OCI-LY1 (cell line): ENCODE measurements around the gene TRDMT1.
"Not testable (repeated sequence)": the region's sequence is repeated elsewhere in the genome, so short reads cannot be mapped to it uniquely, and the experiment has no call there.

Experiments used
- H2AFZ ChIP-seq: fragments of 200-600 bp; sonication (generic), shearing (Covaris generic); 2 replicates; pipeline ENCODE4 v1.6.0; 2014; ENCODE audit warnings: antibody characterized with exemption, mild to moderate bottlenecking, low read length
- H3F3A ChIP-seq: fragments of 200-600 bp; sonication (generic), shearing (Covaris generic); 2 replicates; pipeline ENCODE4 v1.6.0; 2014; ENCODE audit warnings: mild to moderate bottlenecking, antibody characterized with exemption, low read length, moderate library complexity; ENCODE audit not compliant: insufficient read depth
- H3K27ac ChIP-seq: fragments of 200-600 bp; sonication (generic); 2 replicates; pipeline ENCODE4 v1.5.1; 2014; ENCODE audit warnings: low read length, mixed run types, mild to moderate bottlenecking, low read depth; ENCODE audit not compliant: poor library complexity, severe bottlenecking
- H3K27me3 ChIP-seq: fragments of 200-600 bp; sonication (generic); 2 replicates; pipeline ENCODE4 v1.6.0; 2014; ENCODE audit warnings: antibody characterized with exemption, mild to moderate bottlenecking, low read length, moderate library complexity; ENCODE audit not compliant: insufficient read depth
- H3K36me3 ChIP-seq: fragments of 200-600 bp; sonication (generic); 2 replicates; pipeline ENCODE4 v1.6.1; 2014; ENCODE audit warnings: mild to moderate bottlenecking, antibody characterized with exemption, low read length, moderate library complexity, mixed read lengths; ENCODE audit not compliant: insufficient read depth
- H3K4me1 ChIP-seq: fragments of 200-600 bp; sonication (generic); 2 replicates; pipeline ENCODE4 v1.5.1; 2014; ENCODE audit warnings: mild to moderate bottlenecking, low read length, moderate library complexity; ENCODE audit not compliant: insufficient read depth, severe bottlenecking
- H3K4me2 ChIP-seq: fragments of 200-600 bp; sonication (generic), shearing (Covaris generic); 2 replicates; pipeline ENCODE4 v1.6.1; 2014; ENCODE audit warnings: low read length
- H3K4me3 ChIP-seq: fragments of 200-600 bp; sonication (generic); 2 replicates; pipeline ENCODE4 v1.5.1; 2014; ENCODE audit warnings: low read length, low read depth, mild to moderate bottlenecking, mixed read lengths; ENCODE audit not compliant: poor library complexity, severe bottlenecking
- H3K79me2 ChIP-seq: fragments of 200-600 bp; shearing (Covaris generic); 2 replicates; pipeline ENCODE4 v1.6.1; 2016; ENCODE audit warnings: mixed run types, low read length, mixed read lengths; ENCODE audit not compliant: insufficient read depth
- H3K9ac ChIP-seq: fragments of 200-600 bp; sonication (generic), shearing (Covaris generic); 2 replicates; pipeline ENCODE4 v1.6.1; 2014; ENCODE audit warnings: mild to moderate bottlenecking, low read length, mixed read lengths
- H3K9me2 ChIP-seq: fragments of 200-600 bp; sonication (generic), shearing (Covaris generic); 2 replicates; pipeline ENCODE4 v1.6.1; 2014; ENCODE audit warnings: low read depth, mild to moderate bottlenecking, low read length, mixed read lengths
- H3K9me3 ChIP-seq: fragments of 200-600 bp; shearing (Covaris generic); 2 replicates; pipeline ENCODE4 v1.6.1; 2014; ENCODE audit warnings: low read length, mixed read lengths
- H4K20me1 ChIP-seq: fragments of 200-600 bp; sonication (generic), shearing (Covaris generic); 2 replicates; pipeline ENCODE4 v1.6.0; 2016; ENCODE audit warnings: mild to moderate bottlenecking, low read length; ENCODE audit not compliant: insufficient read depth
- CTCF ChIP-seq: fragments of 200-600 bp; sonication (generic), shearing (Covaris generic); IDR thresholded peaks from 2 replicates; pipeline ENCODE4 v1.5.1; 2017; ENCODE audit warnings: mild to moderate bottlenecking, antibody characterized with exemption, low read length, moderate library complexity, mixed read lengths
- EZH2 ChIP-seq: fragments of 200-600 bp; sonication (generic), shearing (Covaris generic); IDR thresholded peaks from 2 replicates; pipeline ENCODE4 v1.8.0; 2017; ENCODE audit warnings: borderline replicate concordance, mixed run types, mild to moderate bottlenecking, antibody characterized with exemption, low read length, moderate library complexity, mixed read lengths

The TRDMT1 gene

GRCh38 chr10:17116193-17116592, 85.3 kb downstream of the TRDMT1 start:
- TF ChIP-seq CTCF (no peak), EZH2 (no peak)
- no peaks in the 10 kb centered on the region for H3K27me3 ChIP-seq
- H4K20me1 ChIP-seq, result no peaks in the 10 kb centered on the region
- H3K36me3 ChIP-seq, result no peaks in the 10 kb centered on the region
- no peaks in the 10 kb centered on the region for H3F3A ChIP-seq
- H3K9me3 ChIP-seq, result no peaks in the 10 kb centered on the region
- H3K4me2 ChIP-seq, result no peak overlapping the region
- H3K9ac ChIP-seq, result no peak overlapping the region
- no peak overlapping the region for H3K4me3 ChIP-seq
- H3K4me1 ChIP-seq, result no peaks in the 10 kb centered on the region
- H3K27ac ChIP-seq, result no peak overlapping the region
- no peak overlapping the region for H2AFZ ChIP-seq
- H3K79me2 ChIP-seq, result no peaks in the 10 kb centered on the region
- no peaks in the 10 kb centered on the region for H3K9me2 ChIP-seq

GRCh38 chr10:17115683-17116082, 85.8 kb downstream of the TRDMT1 start:
- no peak overlapping the region for H3K4me3 ChIP-seq
- H3K27ac ChIP-seq, result no peak overlapping the region
- H3K9me2 ChIP-seq, result no peaks in the 10 kb centered on the region
- no peaks in the 10 kb centered on the region for H3K9me3 ChIP-seq
- no peak for TF ChIP-seq CTCF
- no peak for TF ChIP-seq EZH2
- no peaks in the 10 kb centered on the region for H3K27me3 ChIP-seq
- no peaks in the 10 kb centered on the region for H4K20me1 ChIP-seq
- no peak overlapping the region for H2AFZ ChIP-seq
- H3F3A ChIP-seq, result no peaks in the 10 kb centered on the region
- no peak overlapping the region for H3K9ac ChIP-seq
- H3K4me1 ChIP-seq, result no peaks in the 10 kb centered on the region
- H3K79me2 ChIP-seq, result no peaks in the 10 kb centered on the region
- H3K36me3 ChIP-seq, result no peaks in the 10 kb centered on the region
- no peak overlapping the region for H3K4me2 ChIP-seq

GRCh38 chr10:17114878-17115444, 86.5 kb downstream of the TRDMT1 start:
- H3K4me3 ChIP-seq, H3K9me3 ChIP-seq: not testable (repeated sequence)

GRCh38 chr10:17113889-17114540, 87.5 kb downstream of the TRDMT1 start:
- TF ChIP-seq CTCF, result no peak
- no peak for TF ChIP-seq EZH2
- Histone ChIP-seq H3K4me2 (no peak overlapping the region), H3K79me2 (no peaks in the 10 kb centered on the region), H3F3A (no peaks in the 10 kb centered on the region), H3K27ac (no peak overlapping the region), H3K36me3 (no peaks in the 10 kb centered on the region), H3K9me2 (no peaks in the 10 kb centered on the region), H3K9ac (no peak overlapping the region), H2AFZ (no peak overlapping the region), H3K4me1 (no peaks in the 10 kb centered on the region), H4K20me1 (no peaks in the 10 kb centered on the region), H3K4me3 (no peak overlapping the region), H3K9me3 (no peaks in the 10 kb centered on the region), H3K27me3 (no peaks in the 10 kb centered on the region)

More at GRCh38 chr10:17114878-17115444, 86.5 kb downstream of the TRDMT1 start:
- H2AFZ ChIP-seq, H3K36me3 ChIP-seq, H3F3A ChIP-seq, H3K9me2 ChIP-seq, H3K9ac ChIP-seq, H3K4me2 ChIP-seq, H3K27me3 ChIP-seq, H3K4me1 ChIP-seq, H4K20me1 ChIP-seq, H3K79me2 ChIP-seq, H3K27ac ChIP-seq: not testable (repeated sequence)
